Activated gamma-delta T cell treated with anti-CD3 and anti-CD28 coated beads, Interleukin-2, amount 50 U/mL, for 16 hours (primary cell): ENCODE results near the gene CD36.

Experiments used
- DNase-seq: peaks from one replicate; pipeline ENCODE4 v3.0.0-alpha.2; 2020; ENCODE audit warnings: low read depth

The CD36 gene

GRCh38 chr7:80703272-80703671 is 64.8 kb downstream of the CD36 start:
- no peak for DNase-seq

GRCh38 chr7:80705130-80705781 is 66.8 kb downstream of the CD36 start:
- DNase-seq = no peak

- no peak for DNase-seq
Measured at GRCh38 chr7:80707318-80707717, 68.9 kb downstream of the CD36 start.

GRCh38 chr7:80708123-80708522 is 69.7 kb downstream of the CD36 start:
- DNase-seq = no peak

GRCh38 chr7:80711531-80711930 is 73.1 kb downstream of the CD36 start:
- DNase-seq = no peak

- no peak for DNase-seq
Measured at GRCh38 chr7:80719261-80719660, 80.8 kb downstream of the CD36 start.

- no peak for DNase-seq
Measured at GRCh38 chr7:80720146-80720545, 81.7 kb downstream of the CD36 start.

GRCh38 chr7:80721883-80722615 is 83.6 kb downstream of the CD36 start:
- DNase-seq = no peak

GRCh38 chr7:80722616-80723195 is 84.3 kb downstream of the CD36 start:
- DNase-seq = no peak

GRCh38 chr7:80724249-80724871 is 85.9 kb downstream of the CD36 start:
- DNase-seq = no peak

- DNase-seq = no peak
Measured at GRCh38 chr7:80725181-80725611, 86.8 kb downstream of the CD36 start.
